ENCODE data around the gene DHRSX.
"Not testable (repeated sequence)": the region's sequence is repeated elsewhere in the genome, so short reads cannot be mapped to it uniquely, and the experiment has no call there.

DHRSX gene

DNA sequence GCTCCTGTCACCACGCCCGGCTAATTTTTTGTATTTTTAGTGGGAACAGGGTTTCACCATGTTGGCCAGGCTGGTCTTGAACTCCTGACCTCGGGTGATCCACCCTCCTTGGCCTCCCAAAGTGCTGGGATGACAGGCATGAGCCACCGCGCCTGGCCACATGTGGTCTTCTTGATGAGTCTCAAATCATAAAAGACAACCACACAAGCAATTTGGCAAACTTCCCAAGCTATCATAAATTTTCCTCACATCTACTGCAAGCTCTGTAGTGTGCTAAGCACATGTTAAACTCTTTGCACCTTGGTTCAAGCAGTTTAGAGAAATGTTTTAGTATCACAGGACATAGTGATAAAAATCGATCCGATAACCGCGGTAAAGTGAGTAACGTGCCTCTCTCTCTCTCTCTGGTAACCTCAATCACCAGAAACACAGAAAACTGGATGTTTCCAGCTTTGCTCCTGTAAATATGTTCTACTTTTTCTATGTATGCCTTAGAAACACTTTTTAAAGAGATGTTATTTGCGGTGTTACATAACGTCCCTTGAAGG is 256.8 kb downstream of the DHRSX start:
- DNase-seq: no peak

DNA sequence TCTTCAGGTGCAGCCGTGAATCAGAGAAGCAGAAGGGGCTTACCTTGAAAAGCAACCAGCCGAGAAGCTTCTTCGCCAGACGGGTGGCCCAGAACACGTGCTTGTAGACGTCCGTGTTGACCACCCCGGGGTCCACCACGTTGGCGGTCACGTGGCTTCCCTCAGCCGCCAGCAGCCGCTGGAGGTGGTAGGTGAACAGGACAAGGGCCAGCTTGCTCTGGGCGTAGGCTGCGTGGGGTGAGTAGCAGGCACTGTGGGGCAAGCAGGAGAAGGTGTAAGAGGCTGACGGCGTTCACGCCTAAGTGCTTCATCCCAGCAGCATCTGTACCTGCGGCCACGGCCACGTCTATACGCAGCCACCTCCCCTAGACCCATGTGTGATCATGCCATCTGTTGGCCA is 257.8 kb downstream of the DHRSX start:
- no peak for DNase-seq

DNA sequence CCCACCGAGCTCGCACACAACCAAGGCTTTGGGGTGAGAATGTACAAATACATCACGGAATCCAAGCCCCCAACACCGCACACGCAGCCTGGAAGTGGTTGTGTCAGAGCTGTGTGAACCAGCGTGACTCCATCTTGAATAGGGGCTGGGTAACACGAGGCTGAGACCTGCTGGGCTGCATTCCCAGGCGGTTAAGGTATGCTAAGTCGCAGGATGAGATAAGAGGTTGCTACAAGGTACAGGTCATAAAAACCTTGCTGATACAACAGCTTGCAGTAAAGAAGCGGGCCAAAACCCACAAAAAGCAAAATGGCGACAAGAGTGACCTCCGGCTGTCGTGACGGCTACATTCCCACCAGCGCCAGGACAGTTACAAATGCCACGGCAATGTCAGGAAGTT is 258.4 kb downstream of the DHRSX start:
- no peak for DNase-seq

DNA sequence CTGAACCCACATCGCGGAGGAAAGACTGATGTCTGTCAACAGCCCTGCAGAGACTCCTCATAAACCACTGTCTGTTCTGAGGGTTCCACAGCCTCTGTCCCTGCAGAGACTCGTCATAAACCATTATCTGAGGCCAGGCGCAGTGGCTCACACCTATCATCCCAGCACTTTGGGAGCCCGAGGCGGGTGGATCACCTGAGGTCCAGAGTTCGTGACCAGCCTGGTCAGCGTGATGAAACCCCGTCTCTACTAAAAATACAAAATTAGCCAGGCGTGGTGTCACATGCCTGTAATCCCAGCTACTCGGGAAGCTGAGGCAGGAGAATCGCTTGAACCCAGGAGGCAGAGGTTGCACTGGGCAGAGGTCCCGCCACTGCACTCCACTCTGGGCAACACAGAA is 259.3 kb downstream of the DHRSX start:
- not testable (repeated sequence) for DNase-seq

DNA sequence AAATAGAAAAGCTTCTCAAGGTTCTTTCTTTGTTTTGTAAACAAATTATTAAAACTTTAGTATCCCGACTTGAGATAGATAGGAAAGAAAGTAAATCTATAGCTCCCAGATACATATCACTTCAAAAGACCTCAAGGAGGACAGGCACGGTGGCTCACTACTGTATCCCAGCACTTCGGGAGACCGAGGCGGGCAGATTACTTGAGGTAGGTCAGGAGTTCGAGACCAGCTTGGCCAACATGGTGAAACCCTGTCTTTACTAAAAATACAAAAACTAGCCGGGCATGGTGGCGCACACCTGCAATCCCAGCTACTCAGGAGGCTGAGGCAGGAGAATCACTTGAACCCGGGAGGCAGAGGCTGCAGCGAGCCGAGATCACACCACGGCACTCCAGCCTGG is 260.0 kb downstream of the DHRSX start:
- DNase-seq: not testable (repeated sequence)

DNA sequence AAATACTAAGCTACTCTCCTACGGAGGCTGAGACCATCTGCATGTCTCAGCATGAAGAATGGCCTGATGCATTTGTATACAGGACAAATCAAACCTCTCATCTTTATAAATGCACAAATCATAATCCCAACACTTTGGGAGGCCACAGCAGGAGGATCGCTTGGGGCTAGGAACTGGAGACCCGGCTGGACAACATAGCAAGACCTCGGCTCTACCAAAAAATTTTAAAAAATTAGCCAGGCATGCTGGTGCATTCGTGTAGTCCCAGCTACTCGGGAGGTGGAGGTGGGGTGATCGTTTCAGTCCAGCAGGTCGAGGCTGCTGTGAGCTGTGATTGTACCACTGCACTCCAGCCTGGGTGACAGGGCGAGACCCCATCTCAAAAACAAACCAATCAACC is 262.8 kb downstream of the DHRSX start:
- no peak for DNase-seq

DNA sequence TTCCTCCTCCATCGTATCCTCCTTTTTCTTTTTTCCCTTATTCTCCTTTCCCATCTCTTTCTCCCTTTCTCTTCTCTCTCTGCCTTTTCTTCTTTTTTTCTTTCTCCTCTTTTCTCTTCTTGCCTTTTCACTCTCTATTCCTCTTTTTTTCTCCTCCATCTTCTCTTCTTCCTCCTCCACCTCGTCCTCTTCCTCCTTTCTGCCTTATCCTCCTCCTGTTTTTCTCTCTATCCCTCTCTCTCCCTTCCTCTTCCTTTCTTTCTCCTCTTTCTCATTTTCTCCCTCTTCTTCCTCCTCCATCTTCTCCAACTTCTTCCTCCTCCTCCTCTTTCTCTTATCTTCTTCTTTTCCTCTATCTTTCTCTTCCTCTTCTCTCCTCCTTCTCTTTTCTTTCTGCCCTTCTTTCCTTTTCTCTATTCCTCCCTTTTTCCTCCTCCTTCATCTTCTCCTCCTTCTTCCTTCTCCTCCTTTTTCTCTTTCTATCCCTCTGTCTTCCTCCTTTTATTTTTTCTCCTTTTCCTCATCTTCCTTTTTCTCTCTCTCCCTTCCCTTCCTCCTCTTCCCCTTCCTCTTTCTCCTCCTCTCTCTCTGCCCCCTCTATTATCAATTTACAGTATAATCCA is 269.1 kb downstream of the DHRSX start:
- no peak for DNase-seq

DNA sequence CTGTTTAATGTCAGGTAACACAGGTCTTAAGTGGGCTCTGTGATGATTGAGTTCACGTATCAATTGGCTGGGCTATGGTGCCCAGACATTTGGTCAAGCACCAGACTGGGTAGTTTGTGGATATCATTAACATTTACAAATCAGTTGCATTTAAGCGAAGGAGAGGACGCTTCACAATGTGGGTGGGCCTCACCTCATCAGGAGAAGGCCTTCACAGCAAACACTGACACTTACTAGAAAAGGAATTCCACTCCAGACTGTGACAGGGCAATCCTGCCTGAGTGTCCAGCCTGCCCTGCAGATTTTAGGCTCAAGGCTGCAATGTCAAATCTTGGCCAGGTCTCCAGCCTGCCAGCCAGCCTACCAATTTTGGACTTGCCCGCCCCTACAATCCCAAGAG is 270.3 kb downstream of the DHRSX start:
- no peak for DNase-seq

DNA sequence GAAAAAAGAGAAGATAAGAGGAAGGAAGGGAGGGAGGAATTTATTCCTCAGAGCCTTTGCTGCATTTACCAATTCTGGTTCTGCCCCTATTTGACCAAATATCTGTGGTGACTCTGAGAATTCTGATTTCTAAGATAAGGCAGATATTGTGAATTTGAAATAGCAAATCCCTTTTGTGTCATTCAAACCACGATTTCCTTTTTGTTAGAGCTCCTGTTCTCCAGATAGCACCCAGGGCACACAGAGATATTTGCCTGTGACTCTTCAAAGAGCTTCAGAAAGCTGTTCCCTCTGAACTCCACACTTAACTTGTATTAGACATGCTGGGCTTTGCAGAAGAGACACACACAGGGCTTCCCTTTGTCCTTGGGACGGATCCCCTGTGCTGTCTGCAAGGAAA is 272.2 kb downstream of the DHRSX start:
- DNase-seq: no peak

DNA sequence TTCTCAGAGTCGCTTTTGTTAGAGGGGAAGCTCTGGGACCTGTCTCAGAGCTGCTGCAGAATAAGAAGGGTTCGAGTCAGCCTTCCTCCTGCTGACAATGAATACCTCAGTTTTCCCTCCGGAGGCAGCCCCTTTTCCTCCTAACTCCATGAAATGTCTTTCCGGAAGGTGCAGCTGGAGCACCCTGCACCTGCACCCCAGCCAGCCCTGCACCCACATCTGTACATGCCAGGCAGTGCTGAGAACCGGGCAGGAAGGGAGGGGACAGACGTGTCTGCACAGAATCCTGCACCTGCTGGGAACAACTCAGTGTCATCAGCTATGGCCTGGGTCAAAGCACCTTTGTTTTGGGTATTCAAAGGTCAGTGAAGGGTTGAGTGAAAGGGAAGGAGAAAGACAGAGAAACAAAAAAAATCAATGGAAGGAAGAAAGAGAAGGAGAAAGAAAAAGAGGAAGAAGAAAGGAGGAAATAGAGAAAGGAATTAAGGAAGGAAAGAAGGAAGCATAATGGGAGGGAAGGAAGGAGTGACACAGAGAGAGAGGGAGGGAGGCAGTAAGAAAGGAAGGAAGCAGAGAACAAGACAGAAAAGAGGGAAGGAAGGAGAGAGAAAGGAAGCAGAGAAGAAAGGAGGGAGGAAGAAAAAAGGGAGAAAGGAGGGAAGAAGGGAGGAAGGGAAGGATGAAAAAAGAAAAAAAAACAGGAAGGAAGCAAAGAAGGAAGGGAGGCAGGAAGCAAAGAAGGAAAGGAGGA is 273.7 kb downstream of the DHRSX start:
- DNase-seq: no peak

DNA sequence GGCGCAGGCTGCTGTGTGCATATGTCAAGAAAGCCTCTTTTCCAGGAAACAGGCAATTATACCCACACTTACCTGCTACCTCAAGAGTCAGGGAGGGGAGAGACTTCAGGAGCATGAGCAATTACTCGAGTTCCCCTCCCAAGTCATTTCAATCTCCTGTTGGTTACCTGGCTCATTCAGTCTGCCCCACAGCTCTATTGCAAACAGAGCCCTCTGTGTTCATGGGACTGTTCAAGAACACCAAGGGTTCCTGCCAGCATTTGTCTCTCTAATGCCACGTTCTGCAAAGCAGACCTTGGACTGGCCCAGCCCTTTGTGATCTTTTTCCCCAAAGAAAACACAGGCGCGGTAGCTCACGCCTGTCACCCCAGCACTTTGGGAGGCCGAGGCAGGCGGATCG is 274.6 kb downstream of the DHRSX start:
- no peak for DNase-seq

DNA sequence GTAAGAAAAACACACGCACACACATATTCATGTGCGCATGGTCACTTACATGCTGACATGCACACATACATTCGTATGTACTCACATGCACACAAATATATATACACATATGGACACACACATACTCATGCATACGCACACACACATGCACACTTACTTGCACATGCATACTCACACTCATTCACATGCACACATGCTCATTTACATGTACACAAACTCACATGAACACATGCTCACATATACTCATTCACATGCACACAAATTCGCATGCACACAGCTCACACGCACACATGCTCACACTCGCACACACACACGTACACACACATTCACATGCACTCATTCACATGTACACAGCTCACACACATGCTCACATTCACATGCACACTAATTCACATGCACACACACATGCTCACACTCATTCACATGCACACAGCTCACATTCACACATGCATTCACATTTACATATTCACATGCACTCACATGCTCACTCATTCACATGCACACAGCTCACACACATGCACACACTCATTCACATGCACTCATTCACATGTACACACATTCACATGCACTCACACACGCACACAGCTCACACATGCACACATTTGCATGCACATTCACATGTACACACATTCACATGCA is 276.1 kb downstream of the DHRSX start:
- DNase-seq: no peak

DNA sequence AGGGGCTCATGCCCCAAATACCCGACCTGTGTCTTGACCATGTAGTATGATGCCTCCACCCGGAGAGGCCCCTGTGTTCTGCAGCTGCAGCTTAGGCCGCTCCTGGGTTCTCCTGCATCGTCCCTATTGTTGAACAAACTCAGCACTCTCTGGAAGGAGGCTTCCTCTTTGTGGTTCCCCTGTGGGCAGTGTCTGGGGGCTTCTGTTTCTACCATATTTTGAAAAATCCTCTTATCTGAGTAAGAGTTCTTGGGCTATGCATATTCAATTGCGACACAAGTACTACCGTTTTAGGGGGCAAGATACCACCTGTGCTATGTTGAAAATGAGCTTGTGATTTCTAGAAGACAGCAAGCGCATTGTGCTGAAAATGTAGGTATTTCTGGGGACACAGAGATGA is 276.6 kb downstream of the DHRSX start:
- no peak for DNase-seq

DNA sequence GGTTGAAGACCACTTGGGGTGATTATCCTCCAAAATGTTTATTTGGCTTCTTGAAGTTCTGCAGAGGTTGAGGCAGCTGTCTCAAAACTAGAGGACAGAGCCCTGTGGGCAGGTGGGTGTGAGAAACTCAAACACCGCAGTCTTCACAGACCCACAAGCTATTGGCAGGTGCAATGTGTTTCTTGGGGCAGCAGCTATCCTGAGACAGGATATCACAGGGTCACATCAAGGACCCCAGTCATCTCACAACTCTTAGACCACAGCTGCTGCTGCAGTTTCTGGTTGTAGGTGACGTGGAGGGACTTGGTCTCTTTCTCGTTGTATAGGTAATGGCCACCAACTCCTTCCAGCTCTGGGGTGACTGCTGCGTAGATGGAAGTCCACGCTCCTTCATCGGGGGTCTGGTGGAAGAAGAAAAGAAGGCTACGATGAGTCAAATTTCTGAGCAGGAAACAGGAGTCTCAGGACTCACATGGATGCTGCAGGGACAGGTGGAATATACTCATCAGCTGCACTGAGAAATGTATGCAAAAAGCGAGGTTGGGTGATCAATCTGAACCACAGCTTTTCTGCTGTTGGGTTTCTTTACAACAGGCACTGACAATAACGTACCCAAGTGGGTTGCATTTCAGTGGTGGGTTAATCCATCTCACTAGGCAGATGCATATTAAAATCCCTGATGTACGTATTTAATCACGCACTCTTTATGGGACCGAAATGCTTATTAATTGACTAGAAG is 279.8 kb downstream of the DHRSX start:
- DNase-seq: no peak

DNA sequence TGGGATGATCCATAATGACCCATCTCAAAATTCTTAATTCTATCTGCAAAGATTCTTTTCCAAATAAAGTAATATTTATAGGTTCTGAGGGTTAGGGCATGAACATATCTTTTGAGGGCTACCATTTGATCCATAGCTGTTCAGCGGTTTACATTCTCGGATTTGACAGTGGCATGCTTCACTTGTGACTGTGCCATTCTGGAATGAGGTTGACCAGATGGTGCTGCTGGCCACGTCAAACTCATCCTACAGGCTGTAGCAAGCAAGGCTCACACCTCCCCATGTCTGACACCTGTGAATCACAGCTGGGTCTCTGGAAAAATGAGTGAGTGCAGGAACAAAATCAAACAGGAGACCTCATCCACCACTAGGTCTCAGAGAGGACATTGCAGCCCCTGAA is 280.5 kb downstream of the DHRSX start:
- no peak for DNase-seq

DNA sequence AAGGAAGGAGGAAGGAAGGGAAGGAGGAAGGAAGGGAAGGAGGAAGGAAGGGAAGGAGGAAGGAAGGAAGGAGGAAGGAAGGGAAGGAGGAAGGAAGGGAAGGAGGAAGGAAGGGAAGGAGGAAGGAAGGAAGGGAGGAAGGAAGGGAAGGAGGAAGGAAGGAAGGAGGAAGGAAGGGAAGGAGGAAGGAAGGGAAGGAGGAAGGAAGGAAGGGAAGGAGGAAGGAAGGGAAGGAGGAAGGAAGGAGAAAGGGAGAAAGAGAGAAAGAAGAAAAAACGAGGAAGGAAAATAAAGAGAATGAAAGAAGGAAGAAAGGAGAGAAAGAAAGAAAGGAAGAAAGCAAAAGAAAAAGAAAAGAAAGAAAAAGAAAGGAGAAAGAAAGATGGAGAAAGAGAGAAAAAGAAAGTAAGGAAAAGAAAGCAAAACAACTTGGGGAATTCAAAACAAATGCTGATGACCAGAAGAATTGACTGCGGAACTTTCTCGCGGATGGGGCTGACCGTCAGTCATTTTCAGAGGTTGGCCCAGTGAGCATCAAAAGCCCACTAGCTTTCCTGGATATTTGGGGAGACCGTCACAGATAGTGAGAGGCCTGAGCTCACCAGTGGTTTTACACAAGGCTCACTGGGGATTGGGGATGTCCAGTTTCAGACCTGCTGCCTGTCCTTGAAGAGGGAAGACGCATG is 286.5 kb downstream of the DHRSX start:
- DNase-seq: not testable (repeated sequence)

DNA sequence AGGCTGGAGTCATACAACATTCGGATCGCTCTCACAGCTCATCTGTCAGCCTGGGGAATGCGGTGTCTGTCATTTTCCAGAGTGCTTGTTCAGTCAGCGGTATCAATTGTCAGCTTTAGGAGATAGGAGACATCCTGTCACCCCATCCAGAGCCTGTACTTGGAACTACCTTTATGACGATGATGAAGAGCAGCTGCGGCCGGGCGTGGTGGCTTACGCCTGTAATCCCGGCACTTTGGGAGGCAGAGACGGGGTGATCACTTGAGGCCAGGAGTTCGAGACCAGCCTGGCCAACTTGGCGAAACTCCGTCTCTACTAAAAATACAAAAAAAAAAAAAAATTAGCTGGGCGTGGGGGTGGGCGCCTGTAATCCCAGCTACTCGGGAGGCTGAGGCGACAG is 289.1 kb downstream of the DHRSX start:
- not testable (repeated sequence) for DNase-seq

DNA sequence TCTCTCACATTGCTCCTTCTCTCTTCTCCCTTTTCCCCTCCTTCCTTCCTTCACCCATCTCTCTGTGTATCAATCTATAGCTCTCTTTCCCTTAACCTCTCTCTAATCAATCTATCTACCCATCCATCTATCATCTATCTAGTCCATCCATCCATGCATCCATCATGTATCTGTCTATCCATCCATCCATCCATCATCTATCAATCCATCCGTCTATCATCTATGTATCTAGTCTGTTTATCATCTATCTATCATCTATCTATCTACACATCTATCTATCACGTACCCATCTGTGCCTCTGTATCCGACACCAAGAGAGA is 307.5 kb downstream of the DHRSX start:
- no peak for DNase-seq

DNA sequence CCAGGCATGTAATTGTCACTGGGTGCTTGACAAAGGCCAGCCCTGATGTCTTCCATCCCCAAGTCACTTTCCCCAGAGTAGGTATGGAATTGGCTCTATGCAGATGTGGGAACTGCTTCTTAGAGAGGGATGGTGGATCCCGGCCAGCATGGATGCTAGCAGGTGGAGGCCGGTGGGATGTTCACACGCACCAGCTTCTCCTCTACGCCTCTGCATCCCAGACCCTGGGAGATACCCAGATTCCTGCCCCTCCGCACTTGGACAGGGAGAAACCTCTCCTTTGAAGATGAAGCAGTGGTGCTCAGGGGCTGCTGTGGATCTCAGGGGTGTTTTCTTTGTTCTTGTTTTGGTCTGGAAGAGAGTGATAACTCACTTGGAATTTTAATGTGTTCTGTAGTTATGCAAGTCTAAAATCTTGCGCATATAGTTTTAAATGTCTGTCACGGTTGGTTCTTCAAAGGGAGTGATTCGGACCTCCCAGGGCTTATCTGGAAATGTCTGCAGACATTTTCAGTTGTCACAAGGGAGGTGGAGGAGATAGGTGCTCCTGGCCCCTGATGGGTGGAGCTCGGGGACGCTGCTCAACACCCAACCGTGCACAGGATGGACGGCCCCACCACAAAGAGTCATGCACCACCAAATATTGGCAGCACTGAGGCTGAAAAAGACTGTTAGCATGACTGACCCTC is 308.0 kb downstream of the DHRSX start:
- DNase-seq: no peak

DNA sequence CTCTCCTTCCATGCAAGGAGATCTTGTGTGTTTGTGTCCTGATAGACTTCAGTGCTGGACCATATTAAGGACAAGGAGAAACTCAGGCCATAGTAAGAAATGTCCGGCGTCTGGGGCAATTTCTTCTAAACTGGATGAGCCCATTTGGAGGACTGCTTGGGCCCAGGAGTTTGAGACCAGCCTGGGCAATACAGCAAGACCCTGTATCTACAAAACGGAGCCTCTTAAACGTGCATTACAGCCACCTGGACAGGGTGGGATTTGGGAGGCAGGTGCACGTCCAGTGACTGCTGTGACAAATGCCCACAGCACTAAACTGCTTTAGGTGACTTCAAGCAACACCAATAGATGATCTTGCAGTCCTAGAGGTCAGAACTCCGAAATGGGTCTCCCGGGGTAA is 311.9 kb downstream of the DHRSX start:
- DNase-seq: no peak

DNA sequence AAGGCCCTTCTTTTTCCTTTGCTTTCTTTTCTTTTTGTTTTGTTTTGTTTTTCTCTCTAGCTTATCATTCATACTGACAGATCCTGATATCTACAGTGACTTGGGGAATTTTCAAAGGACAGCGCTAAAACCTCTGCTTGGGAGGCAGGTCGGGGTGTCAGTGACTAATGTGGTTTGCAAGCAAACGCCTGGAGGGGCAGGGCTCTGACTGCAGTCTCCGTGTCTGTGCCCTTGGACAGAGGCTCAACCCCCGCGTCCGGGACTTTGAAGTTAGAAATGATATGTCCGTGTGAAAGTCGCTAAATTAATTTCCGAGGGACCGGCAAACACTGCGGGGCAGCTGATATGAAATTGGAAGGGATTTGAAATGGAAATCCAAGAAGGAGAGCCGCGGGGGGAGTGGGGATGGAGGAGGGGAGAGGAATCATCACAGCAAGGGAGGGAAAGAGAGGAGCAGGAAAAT is 312.4 kb downstream of the DHRSX start:
- DNase-seq: no peak
